GM21737 (cell line): ENCODE data around the gene ASH1L.
"Not testable (repeated sequence)": the region's sequence is repeated elsewhere in the genome, so short reads cannot be mapped to it uniquely, and the experiment has no call there.

Experiments
- ATAC-seq: cut with Tn5 transposase; IDR thresholded peaks from one replicate; pipeline ENCODE4 v1.9.1; 2021; ENCODE audit warnings: mild to moderate bottlenecking, moderate library complexity; ENCODE audit not compliant: unreplicated experiment

ASH1L gene, protein sequence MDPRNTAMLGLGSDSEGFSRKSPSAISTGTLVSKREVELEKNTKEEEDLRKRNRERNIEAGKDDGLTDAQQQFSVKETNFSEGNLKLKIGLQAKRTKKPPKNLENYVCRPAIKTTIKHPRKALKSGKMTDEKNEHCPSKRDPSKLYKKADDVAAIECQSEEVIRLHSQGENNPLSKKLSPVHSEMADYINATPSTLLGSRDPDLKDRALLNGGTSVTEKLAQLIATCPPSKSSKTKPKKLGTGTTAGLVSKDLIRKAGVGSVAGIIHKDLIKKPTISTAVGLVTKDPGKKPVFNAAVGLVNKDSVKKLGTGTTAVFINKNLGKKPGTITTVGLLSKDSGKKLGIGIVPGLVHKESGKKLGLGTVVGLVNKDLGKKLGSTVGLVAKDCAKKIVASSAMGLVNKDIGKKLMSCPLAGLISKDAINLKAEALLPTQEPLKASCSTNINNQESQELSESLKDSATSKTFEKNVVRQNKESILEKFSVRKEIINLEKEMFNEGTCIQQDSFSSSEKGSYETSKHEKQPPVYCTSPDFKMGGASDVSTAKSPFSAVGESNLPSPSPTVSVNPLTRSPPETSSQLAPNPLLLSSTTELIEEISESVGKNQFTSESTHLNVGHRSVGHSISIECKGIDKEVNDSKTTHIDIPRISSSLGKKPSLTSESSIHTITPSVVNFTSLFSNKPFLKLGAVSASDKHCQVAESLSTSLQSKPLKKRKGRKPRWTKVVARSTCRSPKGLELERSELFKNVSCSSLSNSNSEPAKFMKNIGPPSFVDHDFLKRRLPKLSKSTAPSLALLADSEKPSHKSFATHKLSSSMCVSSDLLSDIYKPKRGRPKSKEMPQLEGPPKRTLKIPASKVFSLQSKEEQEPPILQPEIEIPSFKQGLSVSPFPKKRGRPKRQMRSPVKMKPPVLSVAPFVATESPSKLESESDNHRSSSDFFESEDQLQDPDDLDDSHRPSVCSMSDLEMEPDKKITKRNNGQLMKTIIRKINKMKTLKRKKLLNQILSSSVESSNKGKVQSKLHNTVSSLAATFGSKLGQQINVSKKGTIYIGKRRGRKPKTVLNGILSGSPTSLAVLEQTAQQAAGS (N-terminal part only)

DNA sequence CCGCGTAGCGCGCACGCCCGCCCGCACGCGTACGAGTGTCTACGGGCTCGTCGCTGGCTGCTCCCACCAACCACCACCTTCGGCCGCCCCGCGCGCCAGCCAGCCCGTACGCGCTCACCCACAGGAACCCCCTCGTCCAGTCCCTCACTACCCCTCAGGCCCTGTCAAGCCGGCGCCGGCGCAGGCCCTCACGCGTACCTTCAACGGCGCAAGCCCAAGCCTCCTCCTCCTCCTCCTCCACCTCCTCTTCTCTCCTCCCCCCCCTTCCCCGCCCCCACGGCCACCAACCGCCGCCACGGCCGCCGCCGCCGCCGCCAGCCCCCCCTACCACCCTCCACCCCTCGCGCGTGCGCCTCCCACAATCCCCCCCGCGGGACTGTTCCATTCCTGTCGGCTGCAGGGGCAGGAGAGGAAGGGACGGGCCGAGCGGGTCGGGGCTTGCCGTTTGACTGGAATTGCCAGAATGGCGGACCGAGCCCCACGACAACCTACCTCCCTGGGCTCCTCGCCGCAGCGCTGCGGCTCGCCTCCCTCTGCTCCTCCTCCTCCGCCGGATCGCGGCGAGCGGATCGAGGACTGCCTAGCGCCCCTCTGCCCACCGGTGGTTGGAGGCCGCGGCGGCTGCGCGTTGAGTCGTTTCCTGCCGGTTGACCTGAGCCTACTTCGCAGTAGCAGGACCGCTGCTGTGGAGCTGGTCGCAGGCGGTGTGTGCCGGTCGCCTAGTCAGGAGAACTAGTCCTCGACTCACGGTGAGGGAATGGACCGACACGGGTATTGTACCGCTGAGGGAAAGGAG is at the start of gene ASH1L:
Gene ASH1L, minus strand, starts transcription at position 223 of the 796 bp plus-strand sequence. CDS start 41,284 bp downstream, outside the sequence.
- peak; percentile 63 for ATAC-seq

DNA sequence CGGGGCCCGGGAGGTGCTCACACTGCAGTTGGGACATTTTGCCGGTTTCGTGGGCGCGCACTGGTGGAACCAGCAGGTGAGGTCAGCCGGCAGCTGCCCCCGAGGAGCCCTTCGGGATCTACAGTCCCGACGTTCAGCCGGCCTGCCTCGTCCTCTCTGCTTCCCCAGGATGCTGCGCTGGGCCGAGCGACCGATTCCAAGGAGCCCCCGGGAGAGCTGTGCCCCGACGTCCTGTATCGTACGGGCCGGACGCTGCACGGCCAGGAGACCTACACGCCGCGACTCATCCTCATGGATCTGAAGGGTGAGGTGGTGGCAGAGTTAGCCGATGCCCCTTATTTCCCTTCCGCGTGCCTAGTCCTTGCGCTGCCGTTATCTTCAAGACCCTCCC is 47.6 kb upstream of the ASH1L start:
- not testable (repeated sequence) for ATAC-seq

DNA sequence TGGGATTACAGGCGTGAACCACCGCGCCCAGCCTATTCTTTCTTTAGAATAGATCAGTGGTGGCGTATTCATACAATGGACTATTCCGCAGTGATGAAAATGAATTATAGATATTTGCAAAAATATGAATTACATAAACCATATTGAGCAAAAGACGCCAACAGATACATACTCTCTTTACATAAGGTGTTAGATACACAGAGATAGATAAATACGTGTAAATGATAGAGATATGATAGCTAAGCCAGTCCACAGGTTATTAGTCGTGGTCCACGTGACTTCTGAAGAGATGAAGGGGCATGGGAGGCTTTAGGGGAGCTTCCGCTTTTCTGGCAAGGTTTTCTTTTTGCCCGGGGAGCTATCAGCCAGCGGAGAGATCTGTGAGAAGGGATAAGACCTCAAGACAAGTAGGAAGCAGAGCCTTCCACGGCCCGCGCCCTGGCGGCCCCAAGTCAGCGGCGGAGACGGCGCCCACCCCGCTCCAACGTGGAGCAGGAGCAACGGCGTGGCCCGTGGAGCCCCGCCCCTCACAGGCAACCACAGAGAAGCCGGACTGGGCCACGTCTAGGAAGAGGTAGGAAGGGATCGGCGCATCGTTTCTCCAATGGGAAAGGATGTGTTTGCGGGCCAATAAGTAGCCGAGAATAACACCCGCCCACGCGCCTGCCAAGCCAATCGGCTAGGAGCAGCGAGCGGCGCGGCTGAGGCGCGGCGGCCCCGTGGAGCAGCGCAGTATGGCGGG is 47.1 kb upstream of the ASH1L start, which contains the start of gene MSTO1:
Gene MSTO1, plus strand, starts transcription at position 704 of the 742 bp plus-strand sequence. Its CDS starts 31 bp downstream, at position 735.
- peak; percentile 88 for ATAC-seq

DNA sequence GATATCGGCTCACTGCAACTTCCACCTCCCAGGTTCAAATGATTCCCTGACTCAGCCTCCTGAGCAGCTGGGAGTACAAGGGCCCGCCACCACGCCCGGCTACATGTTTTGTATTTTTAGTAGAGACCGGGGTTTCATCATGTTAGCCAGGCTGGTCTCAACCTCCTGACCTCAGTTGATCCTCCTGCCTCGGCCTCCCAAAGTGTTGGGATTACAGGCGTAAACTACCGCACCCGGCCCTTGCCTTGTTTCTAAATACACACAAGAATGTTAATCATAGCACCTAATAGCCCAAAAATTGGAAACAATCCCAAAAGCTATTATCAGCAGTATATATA is 46.3 kb upstream of the ASH1L start:
- ATAC-seq = no peak

DNA sequence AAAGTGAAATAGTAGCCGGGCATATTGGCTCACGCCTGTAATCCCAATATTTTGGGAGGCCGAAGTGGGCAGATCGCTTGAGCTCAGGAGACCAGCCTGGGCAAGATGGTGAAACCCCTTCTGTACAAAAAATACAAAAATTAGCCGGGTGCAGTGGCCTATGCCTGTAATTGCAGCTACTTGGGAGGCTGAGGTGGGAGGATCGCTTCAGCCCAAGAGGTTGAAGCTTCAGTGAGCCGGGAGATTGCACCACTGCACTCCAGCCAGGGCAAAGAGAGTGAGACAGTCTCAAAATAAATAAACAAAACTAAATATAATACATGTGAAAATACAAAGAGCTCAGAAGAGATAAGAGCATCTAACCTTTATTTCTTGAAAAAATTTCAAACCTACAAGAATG is 45.1 kb upstream of the ASH1L start:
- no peak for ATAC-seq

DNA sequence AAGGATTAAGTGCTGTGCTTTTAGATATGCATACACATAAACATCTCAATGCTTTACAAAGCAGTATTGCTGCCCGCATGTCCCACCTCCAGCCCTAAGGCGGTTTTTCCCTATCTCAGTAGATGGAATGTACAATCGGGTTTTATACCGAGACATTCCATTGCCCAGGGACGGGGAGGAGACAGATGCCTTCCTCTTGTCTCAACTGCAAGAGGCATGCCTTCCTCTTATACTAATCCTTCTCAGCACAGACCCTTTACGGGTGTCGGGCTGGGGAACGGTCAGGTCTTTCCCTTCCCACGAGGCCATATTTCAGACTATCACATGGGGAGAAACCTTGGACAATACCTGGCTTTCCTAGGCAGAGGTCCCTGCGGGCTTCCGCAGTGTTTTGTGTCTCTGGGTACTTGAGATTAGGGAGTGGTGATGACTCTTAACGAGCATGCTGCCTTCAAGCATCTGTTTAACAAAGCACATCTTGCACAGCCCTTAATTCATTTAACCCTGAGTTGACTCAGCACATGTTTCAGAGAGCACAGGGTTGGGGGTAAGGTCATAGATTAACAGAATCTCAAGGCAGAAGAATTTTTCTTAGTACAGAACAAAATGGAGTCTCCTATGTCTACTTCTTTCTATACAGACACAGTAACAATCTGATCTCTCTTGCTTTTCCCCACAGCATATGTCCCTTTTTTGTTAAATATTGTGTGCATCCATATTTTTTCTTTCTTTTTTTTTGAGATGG is 37.4 kb upstream of the ASH1L start:
- ATAC-seq = not testable (repeated sequence)

DNA sequence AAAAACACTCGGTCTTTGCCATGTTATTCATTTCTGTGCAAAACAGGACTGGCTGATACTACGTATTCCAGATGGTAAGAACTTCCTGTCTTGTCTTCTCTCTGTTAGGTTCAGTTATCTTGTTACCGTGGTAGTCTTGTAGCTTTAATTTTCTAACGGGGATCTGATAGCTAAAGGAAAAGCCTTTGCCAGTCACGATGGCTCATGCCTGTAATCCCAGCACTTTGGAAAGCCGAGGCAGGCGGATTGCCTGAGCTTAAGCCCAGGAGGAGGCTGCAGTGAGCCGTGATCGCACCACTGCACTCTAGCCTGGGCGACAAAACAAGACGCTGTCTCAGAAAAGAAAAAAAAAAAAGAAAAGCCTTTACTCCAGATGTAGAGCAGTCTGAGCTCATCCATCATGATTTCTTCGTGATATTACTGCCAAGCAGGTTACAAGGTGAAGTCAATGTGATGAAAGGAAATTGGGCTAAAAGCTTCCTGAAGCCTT is 36.3 kb upstream of the ASH1L start:
- ATAC-seq = no peak

DNA sequence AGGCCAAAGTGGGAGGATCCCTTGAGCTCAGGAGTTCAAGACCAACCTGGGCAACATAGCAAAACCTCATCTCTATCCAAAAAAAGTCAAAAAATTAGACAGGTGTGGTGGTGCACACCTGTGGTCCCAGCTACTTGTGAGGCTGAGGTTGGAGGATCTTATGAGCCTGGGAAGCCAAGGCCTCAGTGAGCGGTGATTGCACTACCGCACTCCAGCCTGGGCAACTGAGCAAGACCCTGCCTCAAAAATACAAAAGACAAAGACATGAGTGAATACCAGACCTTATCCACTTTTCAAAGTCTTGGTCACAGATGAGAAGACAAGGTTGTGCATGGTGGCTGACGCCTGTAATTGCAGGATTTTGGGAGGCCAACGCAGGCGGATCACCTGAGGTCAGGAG is 34.3 kb upstream of the ASH1L start:
- ATAC-seq = no peak

DNA sequence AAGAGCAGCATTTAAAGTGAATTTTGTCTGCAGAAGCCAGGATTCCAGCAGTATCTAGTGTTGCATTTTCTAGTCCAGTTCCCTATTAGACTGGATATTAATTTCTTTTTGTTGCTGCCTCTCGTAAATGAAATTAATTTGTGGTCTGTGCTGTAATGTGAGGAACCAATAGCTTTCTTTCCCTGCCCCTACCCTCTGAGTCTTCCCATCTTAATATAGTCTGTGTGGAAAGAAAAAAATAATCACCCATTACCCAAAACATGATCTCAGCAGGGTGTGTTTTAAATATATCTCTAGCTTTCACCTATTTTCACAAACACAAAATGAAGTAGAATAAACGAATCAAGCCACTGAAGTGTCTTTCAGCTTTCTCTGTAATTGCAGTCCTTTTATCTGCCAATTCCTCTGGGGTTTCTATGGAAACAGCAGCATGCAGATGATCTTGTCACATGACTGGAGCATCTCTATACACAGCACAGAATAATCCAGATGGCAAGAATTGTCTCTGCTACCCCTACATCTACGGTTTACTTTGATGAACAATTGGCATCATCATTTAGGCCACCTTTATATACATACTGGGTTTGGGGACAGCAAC is 33.4 kb upstream of the ASH1L start:
- ATAC-seq = not testable (repeated sequence)

DNA sequence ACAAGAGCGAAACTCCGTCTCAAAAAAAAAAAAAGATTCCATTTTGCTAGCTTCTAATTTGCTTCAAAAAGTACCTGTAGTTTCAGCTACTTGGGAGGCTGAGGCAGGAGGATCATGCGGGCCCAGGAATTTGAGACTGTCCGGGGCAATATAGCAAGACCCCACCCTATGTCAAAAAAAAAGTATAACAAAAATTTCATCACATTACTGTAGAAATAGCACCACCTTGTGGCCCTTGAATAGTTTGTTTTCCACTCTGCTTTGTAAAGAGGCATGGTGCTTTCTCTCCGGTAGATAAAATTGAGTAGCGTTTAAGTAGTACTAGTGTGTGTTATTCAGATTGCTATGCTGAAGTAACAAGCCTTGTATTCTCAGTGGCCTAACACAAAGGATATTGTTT is 29.2 kb upstream of the ASH1L start:
- no peak for ATAC-seq

DNA sequence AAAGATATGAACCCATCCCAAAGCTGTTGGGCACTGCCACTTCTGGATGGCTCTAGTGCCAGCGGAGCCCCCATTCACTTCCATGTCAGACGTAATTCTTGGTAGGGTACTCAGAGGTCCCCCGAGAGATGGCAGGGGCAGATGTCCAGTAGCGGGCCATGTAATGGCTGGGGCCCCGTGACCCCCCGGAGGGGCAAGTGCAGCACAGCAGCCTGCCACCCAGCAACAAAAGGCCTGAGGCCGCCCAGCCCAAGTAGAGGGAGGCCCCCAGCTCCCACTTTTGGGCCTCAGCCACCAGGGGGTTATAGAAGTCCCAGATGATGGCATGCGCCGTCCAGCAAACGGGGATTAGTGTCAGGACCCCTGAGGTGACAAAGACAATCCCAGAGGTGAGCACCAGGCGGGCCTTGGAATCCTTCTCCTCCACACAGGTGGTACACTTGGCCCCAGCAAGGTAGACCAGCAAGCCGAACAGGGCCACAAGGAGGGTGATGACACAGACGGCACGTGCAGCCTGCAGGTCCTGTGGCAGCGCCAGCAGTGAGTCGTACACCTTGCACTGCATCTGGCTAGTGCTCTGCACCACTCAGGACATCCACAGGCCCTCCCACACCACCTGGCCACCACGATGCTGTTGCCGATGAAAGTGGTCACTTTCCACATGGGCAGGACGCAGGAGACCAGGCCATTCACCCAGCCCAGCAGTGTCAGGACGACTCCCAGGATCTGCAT is 28.1 kb upstream of the ASH1L start:
- ATAC-seq = not testable (repeated sequence)

DNA sequence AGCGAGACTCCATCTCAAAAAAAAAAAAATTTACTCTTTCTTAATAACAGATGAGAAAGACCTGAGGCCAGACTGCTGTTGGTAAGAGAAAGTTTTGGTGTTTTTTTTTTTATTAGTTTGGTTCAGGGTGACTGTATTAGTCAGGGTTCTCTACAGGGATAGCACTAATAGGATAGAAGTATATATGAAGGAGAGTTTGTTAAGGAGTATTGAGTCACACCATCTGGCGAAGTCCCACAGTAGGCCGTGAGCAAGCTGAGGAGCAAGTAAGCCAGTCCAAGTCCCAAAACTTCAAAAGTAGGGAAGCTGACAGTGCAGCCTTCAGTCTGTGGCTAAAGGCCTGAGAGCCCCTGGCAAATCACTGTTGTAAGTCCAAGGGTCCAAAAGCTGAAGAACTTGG is 26.7 kb upstream of the ASH1L start:
- ATAC-seq = not testable (repeated sequence)

DNA sequence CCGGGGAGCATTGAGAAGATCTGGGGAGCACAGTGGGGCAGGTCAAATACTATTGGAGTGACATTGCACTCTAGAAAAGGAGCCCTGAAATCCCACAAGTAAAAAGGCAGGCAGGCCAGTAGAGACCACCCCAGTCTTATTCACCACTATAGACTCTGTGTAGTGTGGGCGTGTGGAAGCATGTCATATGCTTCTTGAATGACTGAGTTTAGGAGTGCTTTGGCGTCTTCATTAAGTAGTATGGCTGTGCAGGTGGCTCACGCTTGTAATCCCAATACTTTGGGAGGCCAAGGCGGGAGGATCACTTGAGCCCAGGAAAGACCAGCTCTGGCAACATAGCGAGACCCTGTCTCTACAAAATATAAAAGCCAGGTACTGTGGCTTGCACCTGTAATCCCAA is 21.2 kb upstream of the ASH1L start:
- ATAC-seq = not testable (repeated sequence)

DNA sequence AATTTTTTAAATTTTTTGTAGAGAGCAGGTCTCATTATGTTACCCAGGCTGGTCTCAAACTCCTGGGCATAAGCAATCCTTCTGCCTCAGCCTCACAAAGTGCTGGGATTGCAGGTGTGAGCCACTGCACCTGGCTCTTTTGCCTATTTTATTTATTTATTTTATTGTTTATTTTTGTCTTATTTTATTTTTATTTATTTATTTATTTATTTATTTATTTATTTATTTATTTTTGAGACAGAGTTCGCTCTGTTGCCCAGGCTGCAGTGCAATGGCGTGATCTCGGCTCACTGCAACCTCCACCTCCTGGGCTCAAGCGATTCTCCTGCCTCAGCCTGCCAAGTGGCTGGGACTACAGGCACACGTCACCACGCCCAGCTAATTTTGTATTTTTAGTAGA is 13.0 kb upstream of the ASH1L start:
- ATAC-seq = not testable (repeated sequence)

DNA sequence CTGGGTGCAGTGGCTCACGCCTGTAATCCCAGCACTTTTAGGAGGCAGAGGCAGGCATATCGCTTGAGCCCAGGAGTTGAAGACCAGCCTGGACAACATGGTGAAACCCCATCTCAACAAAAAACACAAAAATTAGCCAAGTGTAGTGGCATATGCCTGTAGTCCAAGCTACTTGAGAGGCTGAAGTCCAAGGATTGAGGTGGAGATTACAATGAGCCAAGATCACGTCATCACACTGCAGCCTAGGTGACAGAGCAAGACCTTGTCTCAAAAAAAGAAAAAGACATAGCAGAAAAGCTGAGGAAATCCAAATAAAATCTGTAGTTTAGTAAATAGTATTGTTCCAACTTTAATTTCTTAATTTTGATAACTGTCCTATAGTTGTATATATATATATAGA is 11.5 kb upstream of the ASH1L start:
- ATAC-seq = no peak

DNA sequence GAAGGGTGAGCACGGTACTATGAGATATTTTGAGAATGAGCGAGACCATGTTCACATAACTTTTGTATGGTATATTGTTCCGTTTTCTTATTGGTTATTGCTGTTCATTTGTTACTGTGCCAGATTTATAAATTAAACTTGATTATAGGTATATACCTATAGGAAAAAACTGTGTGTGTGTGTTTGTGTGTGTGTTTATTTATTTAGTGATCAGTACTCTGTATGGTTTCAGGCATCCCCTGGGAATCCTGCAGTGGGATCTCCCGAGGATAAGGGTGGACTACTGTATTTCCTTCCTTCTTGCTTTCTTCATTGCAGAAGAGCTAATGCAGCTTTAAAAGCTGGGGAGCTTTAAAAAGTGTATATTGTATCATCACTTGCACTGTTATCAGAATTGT is 8.0 kb upstream of the ASH1L start:
- no peak for ATAC-seq

DNA sequence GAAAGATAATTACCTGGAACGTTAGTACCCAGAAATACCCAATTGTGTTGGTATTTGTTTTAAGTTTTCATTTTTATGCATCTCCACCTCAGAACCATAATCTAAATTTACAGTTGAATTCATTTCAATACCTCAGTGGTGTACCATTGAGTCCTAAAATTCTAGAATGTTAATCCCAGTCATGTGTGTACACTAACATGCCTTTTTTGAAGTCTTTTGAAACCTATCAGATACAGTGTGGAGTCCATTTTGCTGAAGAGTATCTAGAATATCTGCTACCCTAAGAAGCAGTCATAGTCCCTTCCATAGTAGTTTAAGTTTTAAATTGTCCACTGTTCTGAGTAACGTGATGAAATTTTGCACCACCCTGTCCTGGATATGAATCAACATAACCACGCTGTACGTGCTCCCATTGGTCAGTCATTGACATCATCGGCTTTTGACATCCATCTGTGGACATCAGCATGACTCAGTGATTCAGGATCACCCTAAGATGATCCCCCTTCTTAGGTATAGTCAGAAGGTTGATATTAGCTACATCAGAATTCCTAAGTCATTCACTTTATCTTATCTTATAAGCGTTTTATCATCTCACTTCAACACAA is 7.5 kb upstream of the ASH1L start:
- no peak for ATAC-seq
